ENCODE data around the gene MYOG.

The MYOG gene

GRCh38 chr1:203090421-203091198, 4.8 kb upstream of the MYOG start:
- no peak for DNase-seq

- DNase-seq, result no peak
These were observed 3.8 kb upstream of the MYOG start for GRCh38 chr1:203089651-203090045.

- DNase-seq, result no peak
These were observed 3.3 kb upstream of the MYOG start for GRCh38 chr1:203089001-203089650.

GRCh38 chr1:203088441-203088840, 2.6 kb upstream of the MYOG start:
- DNase-seq, result no peak

GRCh38 chr1:203086992-203087763, 1.4 kb upstream of the MYOG start:
- DNase-seq, result no peak

GRCh38 chr1:203084588-203085527, 954 bp downstream of the MYOG start:
- DNase-seq, result no peak

- DNase-seq, result no peak
These were observed 2.3 kb downstream of the MYOG start for GRCh38 chr1:203083463-203083921.

- no peak for DNase-seq
These were observed 3.0 kb downstream of the MYOG start for GRCh38 chr1:203082571-203083462.

GRCh38 chr1:203082231-203082505, 3.6 kb downstream of the MYOG start:
- DNase-seq, result no peak

- no peak for DNase-seq
These were observed 4.2 kb downstream of the MYOG start for GRCh38 chr1:203081465-203082230.

GRCh38 chr1:203080456-203080855, 5.4 kb downstream of the MYOG start:
- no peak for DNase-seq

GRCh38 chr1:203078478-203078877, 7.3 kb downstream of the MYOG start:
- no peak for DNase-seq

GRCh38 chr1:203077956-203078355, 7.9 kb downstream of the MYOG start:
- no peak for DNase-seq

GRCh38 chr1:203077367-203077766, 8.4 kb downstream of the MYOG start:
- no peak for DNase-seq

- DNase-seq, result no peak
These were observed 9.7 kb downstream of the MYOG start for GRCh38 chr1:203076031-203076511.

- DNase-seq, result no peak
These were observed 10.4 kb downstream of the MYOG start for GRCh38 chr1:203075236-203076030.

GRCh38 chr1:203074610-203075009, 11.2 kb downstream of the MYOG start:
- no peak for DNase-seq

- no peak for DNase-seq
These were observed 12.3 kb downstream of the MYOG start for GRCh38 chr1:203073469-203073868.

- DNase-seq, result no peak
These were observed 12.9 kb downstream of the MYOG start for GRCh38 chr1:203072911-203073310.

Data from stimulated activated CD4-positive, alpha-beta T cell treated with anti-CD3 and anti-CD28 coated beads, Interleukin-4, amount 100 ng/mL, for 24 hours (primary cell).